K562 (cell line): Measurements from ENCODE around the gene TUT4. TPM values are rescaled to one million over a fixed set of nuclear protein-coding genes. Genes with fewer than 3 reads are reported as not detected.

ENCODE experiments used
- ATAC-seq: fragments of 200-7000 bp; cut with Tn5 transposase; 3 replicates; pipeline ENCODE4 v1.9.1; 2020; ENCODE audit warnings: moderate library complexity
- BruUV-seq: library from RNA; stranded (reverse); fragments of 400-500 nt; replicated peaks from 2 replicates; lab custom pipeline; 2021; lab: Mats Ljungman, UMichigan
- CTCF ChIA-PET: fragments of 300-600 bp; formaldehyde crosslinking; extraction: SDS; loops from one replicate; lab custom pipeline; 2021; ENCODE audit warnings: low intra/inter-chr PET ratio; lab: Yijun Ruan, JAX
- POLR2A ChIA-PET: fragments of 300-600, 350-650 bp; sonication (Branson Sonifier 250); formaldehyde crosslinking; extraction: SDS; loops from one replicate; lab custom pipeline; 2021; ENCODE audit warnings: antibody characterized with exemption, inconsistent platforms; lab: Yijun Ruan, JAX
- DNase-seq, 4 experiments: peaks; one replicate each; pipeline versions ENCODE4 v3.0.0 to v3.0.0-alpha.2; 2011 to 2018; ENCODE audit warnings: low spot score in 3 of 4, mixed read lengths in 3 of 4; ENCODE audit errors: extremely low read depth in 1 of 4
- FAIRE-seq: peaks from 2 replicates; lab custom pipeline; 2011; peaks lifted over from hg19 to GRCh38; lab: Jason Lieb, UNC
- H2AFZ ChIP-seq: 2 replicates; pipeline ENCODE4 v1.6.0; 2011; ENCODE audit warnings: low read depth, low read length, control low read depth, inconsistent platforms
- H3K27ac ChIP-seq: fragments of 200-600 bp; 3 replicates; pipeline ENCODE4 v1.8.0; 2011; ENCODE audit warnings: low read depth, mild to moderate bottlenecking, control low read depth, inconsistent platforms, low read length, moderate library complexity, mixed read lengths; ENCODE audit errors: extremely low read depth
- H3K27me3 ChIP-seq, 2 experiments: fragments of 300-600 bp in 1 of 2; 2 replicates in 1 of 2; 3 replicates in 1 of 2; pipeline versions ENCODE4 v1.6.0 to v1.8.0; 2011; ENCODE audit warnings: inconsistent platforms in 2 of 2, low read length in 2 of 2, mild to moderate bottlenecking in 1 of 2, mixed read lengths in 1 of 2, moderate library complexity in 1 of 2; ENCODE audit not compliant: control insufficient read depth in 2 of 2, insufficient read depth in 2 of 2
- H3K36me3 ChIP-seq: fragments of 300-600 bp; 3 replicates; pipeline ENCODE4 v1.8.0; 2011; ENCODE audit warnings: mild to moderate bottlenecking, low read length, inconsistent platforms; ENCODE audit not compliant: control insufficient read depth, insufficient read depth
- H3K4me1 ChIP-seq, 2 experiments: fragments of 200-600 bp in 1 of 2; replicated peaks in 1 of 2; 2 replicates in 1 of 2; 3 replicates in 1 of 2; pipeline versions ENCODE4 v1.5.1 to v1.8.0; 2011; ENCODE audit warnings: inconsistent platforms in 2 of 2, low read length in 2 of 2, mild to moderate bottlenecking in 1 of 2, mixed read lengths in 1 of 2, moderate library complexity in 1 of 2; ENCODE audit not compliant: control insufficient read depth in 2 of 2, insufficient read depth in 2 of 2
- H3K4me2 ChIP-seq: 2 replicates; pipeline ENCODE4 v1.6.1; 2011; ENCODE audit warnings: low read length, control low read depth, inconsistent platforms, mixed read lengths; ENCODE audit not compliant: insufficient read depth
- H3K4me3 ChIP-seq: fragments of 200-600 bp; sonication (generic), shearing (Covaris generic); 2 replicates; pipeline ENCODE4 v1.5.1; 2016; ENCODE audit warnings: control low read depth, inconsistent platforms
- H3K79me2 ChIP-seq: fragments of 200-600 bp; 3 replicates; pipeline ENCODE4 v1.8.0; 2011; ENCODE audit warnings: low read length, inconsistent platforms; ENCODE audit not compliant: control insufficient read depth, insufficient read depth
- H3K9ac ChIP-seq, 2 experiments: 2 replicates each; pipeline versions ENCODE4 v1.6.0 to v1.6.1; 2011; ENCODE audit warnings: low read depth in 2 of 2, low read length in 2 of 2, control low read depth in 1 of 2, inconsistent platforms in 1 of 2, mild to moderate bottlenecking in 1 of 2, mixed read lengths in 1 of 2; ENCODE audit not compliant: insufficient read depth in 1 of 2
- H3K9me1 ChIP-seq: one replicate; pipeline ENCODE4 v1.6.0; 2011; ENCODE audit warnings: inconsistent platforms, mild to moderate bottlenecking, low read length, moderate library complexity; ENCODE audit not compliant: control insufficient read depth, insufficient read depth
- H3K9me3 ChIP-seq: replicated peaks from 2 replicates; pipeline ENCODE4 v1.5.1; 2011; ENCODE audit warnings: low read depth, low read length, inconsistent platforms; ENCODE audit not compliant: control insufficient read depth, insufficient read depth
- H4K20me1 ChIP-seq: replicated peaks from 2 replicates; pipeline ENCODE4 v1.6.1; 2011; ENCODE audit warnings: low read length, inconsistent platforms, mixed read lengths; ENCODE audit not compliant: control insufficient read depth, insufficient read depth
- BCOR ChIP-seq: fragments of 450-650 bp; IDR thresholded peaks from 2 replicates; pipeline ENCODE4 v1.6.1; 2016
- CC2D1A ChIP-seq: fragments of 450-650 bp; IDR thresholded peaks from 2 replicates; pipeline ENCODE4 v1.6.1; 2017; ENCODE audit warnings: mild to moderate bottlenecking
- GATAD2B ChIP-seq: fragments of 450-650 bp; IDR thresholded peaks from 2 replicates; pipeline ENCODE4 v1.6.1; 2017; ENCODE audit warnings: mild to moderate bottlenecking, borderline replicate concordance
- HNRNPL ChIP-seq: fragments of 200-400 bp; formaldehyde crosslinking; IDR thresholded peaks from 2 replicates; pipeline ENCODE4 v1.6.1; 2017; ENCODE audit warnings: low read depth, mild to moderate bottlenecking, low read length
- POLR2AphosphoS5 ChIP-seq: IDR thresholded peaks from 2 replicates; pipeline ENCODE4 v1.6.1; 2011; ENCODE audit warnings: mild to moderate bottlenecking, low read depth, low read length, moderate library complexity; ENCODE audit not compliant: control insufficient read depth, insufficient read depth
- RBM15 ChIP-seq: fragments of 200-400 bp; formaldehyde crosslinking; IDR thresholded peaks from 2 replicates; pipeline ENCODE4 v1.6.1; 2018; ENCODE audit warnings: mild to moderate bottlenecking, low read length, moderate library complexity; ENCODE audit not compliant: insufficient read depth
- RBM25 ChIP-seq: fragments of 200-400 bp; formaldehyde crosslinking; IDR thresholded peaks from 2 replicates; pipeline ENCODE4 v1.6.1; 2018; ENCODE audit warnings: low read length, low read depth, moderate library complexity; ENCODE audit not compliant: severe bottlenecking
- RUNX1 ChIP-seq: sonication (generic); IDR thresholded peaks from 2 replicates; pipeline ENCODE4 v1.6.1; 2016; ENCODE audit warnings: antibody characterized with exemption, low read depth
- TARDBP ChIP-seq: fragments of 450-650 bp; IDR thresholded peaks from 2 replicates; pipeline ENCODE4 v1.6.1; 2016
- ZNF121 ChIP-seq: sonication (generic); formaldehyde crosslinking; conservative IDR thresholded peaks from 2 replicates; pipeline ENCODE4 v1.8.0; 2022; ENCODE audit warnings: missing genetic modification reagents
- ZNF408 ChIP-seq: fragments of 250-450 bp; sonication (Bioruptor Pico); IDR thresholded peaks from 2 replicates; pipeline ENCODE4 v1.4.0; 2020; ENCODE audit warnings: low read depth, mild to moderate bottlenecking, moderate library complexity
- ZNF436 ChIP-seq: fragments of 250-450, 450-650 bp; sonication (Bioruptor Pico); formaldehyde crosslinking; IDR thresholded peaks from 2 replicates; pipeline ENCODE4 v1.7.0; 2020; ENCODE audit warnings: mild to moderate bottlenecking
- WGBS: fragments of 100-300 bp; shearing (Covaris generic); methylation state at CpG from one replicate; pipeline ENCODE4 v1.1.6; 2016; ENCODE audit warnings: low coverage, mixed read lengths; ENCODE audit not compliant: insufficient coverage; ENCODE audit errors: missing lambda C conversion rate; 5-methylcytosine and 5-hydroxymethylcytosine counted together
- in situ Hi-C: fragments of 300-500 bp; cut with MboI; formaldehyde crosslinking; loops from 4 replicates; pipeline ENCODE4 v1.15.0; 2018; ENCODE audit warnings: inconsistent platforms, mixed read lengths
- intact Hi-C: fragments of 100-400 bp; cut with micrococcal nuclease; formaldehyde crosslinking; loops from 2 replicates; pipeline ENCODE4 v1.14.2; 2022
- polyA plus RNA-seq, 8 experiments: library from polyadenylated mRNA; depleted of rRNA in 4 of 8; stranded (reverse) in 5 of 8; unstranded in 3 of 8; fragments of >200 nt; fragmentation: Nextera tagmentation in 2 of 8; fragmentation: Illumina TruSeq in 1 of 8; extraction: Ambion mirVana in 2 of 8; extraction: Trizol in 1 of 8; gene quantifications; 2 replicates each; pipeline versions ENCODE4 v1.2.1 to v1.2.3, GENCODE V29; 2011 to 2014; ENCODE audit warnings: inconsistent platforms in 1 of 8, missing spikeins in 1 of 8
- total RNA-seq, 7 experiments: library from RNA; depleted of rRNA in 6 of 7; stranded (reverse); fragments of >200 nt in 6 of 7; fragmentation: Illumina TruSeq in 2 of 7; extraction: Trizol in 2 of 7; gene quantifications; 2 replicates each; pipeline versions ENCODE4 v1.2.1 to v1.2.3, GENCODE V29; 2011 to 2021; ENCODE audit warnings: low replicate concordance in 1 of 7

TUT4 gene
- total and polyA plus RNA-seq, 9 of the 15 experiments (the other 6 are each of a cell fraction or from before 2014, with no cell fraction given) = 15.8 to 53.5 (median 36.7) TPM

- Histone ChIP-seq H3K27ac (no peak overlapping the region), H3K4me3 (no peak overlapping the region), H2AFZ (no peak overlapping the region), H3K9me3 (no peaks in the 10 kb centered on the region; the same call in 1 of the 2 replicates), H3K36me3 (no peaks in the 10 kb centered on the region), H3K9ac (no peak overlapping the region), H3K4me2 (no peak overlapping the region), H3K27me3 (0 out of 5 replicates have a peak, but pooled peaks cover 0 to 4% of the 10 kb centered on the region in 2 experiments), H3K9me1 (no peaks in the 10 kb centered on the region), H3K4me1 (no peaks in the 10 kb centered on the region), H4K20me1 (no peaks in the 10 kb centered on the region), H3K79me2 (no peaks in the 10 kb centered on the region)
- intact Hi-C loops = no loop called here
- BruUV-seq = no TSS peak
- FAIRE-seq (no peak), DNase-seq (no peak), ATAC-seq (no peak)
- 40% methylated on average over 10 of the region's 10 CpGs for WGBS
- CTCF ChIA-PET = no interaction called here
- in situ Hi-C loops = no loop called here
- POLR2A ChIA-PET = interaction anchor here (1.0 kb wide), 1 partner anchor 11 kb away, joined by 4 read pairs; no protein-coding TSS in a partner anchor
- TF ChIP-seq TARDBP = no peak
- no peak for TF ChIP-seq POLR2AphosphoS5
- no peak for TF ChIP-seq RBM15
- TF ChIP-seq ZNF121 (CRISPR knock-in tag) = peak; percentile 97
- no peak for TF ChIP-seq GATAD2B
- TF ChIP-seq RBM25 = peak; percentile 83
- TF ChIP-seq BCOR = peak; percentile 68
- no peak for TF ChIP-seq ZNF408 (CRISPR knock-in tag)
- TF ChIP-seq RUNX1 = no peak
- no peak for TF ChIP-seq ZNF436
- TF ChIP-seq HNRNPL = no peak
- TF ChIP-seq CC2D1A = peak; percentile 22; the same call in 1 of the 2 replicates
Measured at GRCh38 chr1:52582116-52582696, 29.3 kb upstream of the TUT4 start.
